Measurements from ENCODE around the gene COMMD1.

COMMD1 gene

DNA sequence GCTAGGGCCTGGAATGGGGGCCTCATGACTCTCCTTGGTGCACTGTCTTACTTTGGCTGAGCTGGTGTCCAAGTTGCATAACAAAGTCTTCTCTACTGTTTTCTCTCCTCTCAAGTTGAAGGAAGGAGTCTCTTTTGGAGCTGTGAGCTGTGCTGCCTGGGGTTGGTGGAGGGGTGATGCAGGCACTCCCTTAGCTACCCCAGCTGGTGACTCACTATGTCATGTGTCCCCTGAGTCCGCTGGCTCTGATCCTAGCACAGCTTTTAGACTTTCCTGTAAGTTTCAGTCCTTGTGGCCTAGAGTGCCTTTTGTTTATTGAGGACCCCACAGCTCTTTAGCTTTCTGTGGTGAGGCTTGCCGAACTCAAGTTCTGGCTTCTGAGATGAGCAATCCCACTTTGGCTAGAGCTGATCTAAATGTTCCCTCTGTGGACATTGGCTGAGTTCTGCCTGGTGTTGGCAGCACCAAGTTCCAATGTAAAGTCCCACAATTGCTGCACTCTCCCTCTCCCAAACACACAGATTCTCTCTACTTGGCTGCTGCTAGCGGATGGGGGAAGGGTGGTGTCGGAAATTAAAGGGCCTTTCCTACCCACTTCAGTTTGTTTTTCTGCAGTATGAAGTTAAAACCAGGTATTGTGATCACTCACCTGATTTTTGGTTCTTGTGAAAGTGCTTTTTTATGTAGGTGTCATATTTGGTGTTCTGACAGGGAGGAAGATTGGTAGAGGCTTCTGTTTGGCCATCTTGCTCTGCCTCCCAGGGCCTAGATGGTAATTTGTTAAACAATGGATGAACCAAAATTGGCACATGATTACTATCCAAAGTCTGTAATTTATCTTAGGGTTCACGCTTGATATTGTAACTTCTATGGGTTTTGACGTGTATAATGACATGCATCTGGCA lies 83.2 kb downstream of the COMMD1 start:
- ATAC-seq = no peak
- TF ChIP-seq CREB5 (CRISPR knock-in tag; IDR thresholded peaks at IDR 0.05; ENCODE audit: low read depth) (no peak), CSDC2 (CRISPR knock-in tag; IDR thresholded peaks at IDR 0.05) (no peak), ZFP3 (CRISPR knock-in tag; IDR thresholded peaks at IDR 0.05) (no peak), GLIS3 (CRISPR knock-in tag; IDR thresholded peaks at IDR 0.05) (no peak), BACH2 (CRISPR knock-in tag; IDR thresholded peaks at IDR 0.05; ENCODE audit: borderline replicate concordance) (no peak), ESRRG (CRISPR knock-in tag; IDR thresholded peaks at IDR 0.05) (no peak), TOX (CRISPR knock-in tag; IDR thresholded peaks at IDR 0.05; ENCODE audit: borderline replicate concordance) (no peak), POU6F1 (CRISPR knock-in tag; IDR thresholded peaks at IDR 0.05; ENCODE audit: borderline replicate concordance, low read depth) (no peak), RARB (CRISPR knock-in tag; IDR thresholded peaks at IDR 0.05) (no peak), ZC3H10 (CRISPR knock-in tag; IDR thresholded peaks at IDR 0.05) (no peak)
- TF ChIP-seq, protein P1, sequence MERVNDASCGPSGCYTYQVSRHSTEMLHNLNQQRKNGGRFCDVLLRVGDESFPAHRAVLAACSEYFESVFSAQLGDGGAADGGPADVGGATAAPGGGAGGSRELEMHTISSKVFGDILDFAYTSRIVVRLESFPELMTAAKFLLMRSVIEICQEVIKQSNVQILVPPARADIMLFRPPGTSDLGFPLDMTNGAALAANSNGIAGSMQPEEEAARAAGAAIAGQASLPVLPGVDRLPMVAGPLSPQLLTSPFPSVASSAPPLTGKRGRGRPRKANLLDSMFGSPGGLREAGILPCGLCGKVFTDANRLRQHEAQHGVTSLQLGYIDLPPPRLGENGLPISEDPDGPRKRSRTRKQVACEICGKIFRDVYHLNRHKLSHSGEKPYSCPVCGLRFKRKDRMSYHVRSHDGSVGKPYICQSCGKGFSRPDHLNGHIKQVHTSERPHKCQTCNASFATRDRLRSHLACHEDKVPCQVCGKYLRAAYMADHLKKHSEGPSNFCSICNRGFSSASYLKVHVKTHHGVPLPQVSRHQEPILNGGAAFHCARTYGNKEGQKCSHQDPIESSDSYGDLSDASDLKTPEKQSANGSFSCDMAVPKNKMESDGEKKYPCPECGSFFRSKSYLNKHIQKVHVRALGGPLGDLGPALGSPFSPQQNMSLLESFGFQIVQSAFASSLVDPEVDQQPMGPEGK (CRISPR knock-in tag; IDR thresholded peaks at IDR 0.05; ENCODE audit: borderline replicate concordance) = no peak

DNA sequence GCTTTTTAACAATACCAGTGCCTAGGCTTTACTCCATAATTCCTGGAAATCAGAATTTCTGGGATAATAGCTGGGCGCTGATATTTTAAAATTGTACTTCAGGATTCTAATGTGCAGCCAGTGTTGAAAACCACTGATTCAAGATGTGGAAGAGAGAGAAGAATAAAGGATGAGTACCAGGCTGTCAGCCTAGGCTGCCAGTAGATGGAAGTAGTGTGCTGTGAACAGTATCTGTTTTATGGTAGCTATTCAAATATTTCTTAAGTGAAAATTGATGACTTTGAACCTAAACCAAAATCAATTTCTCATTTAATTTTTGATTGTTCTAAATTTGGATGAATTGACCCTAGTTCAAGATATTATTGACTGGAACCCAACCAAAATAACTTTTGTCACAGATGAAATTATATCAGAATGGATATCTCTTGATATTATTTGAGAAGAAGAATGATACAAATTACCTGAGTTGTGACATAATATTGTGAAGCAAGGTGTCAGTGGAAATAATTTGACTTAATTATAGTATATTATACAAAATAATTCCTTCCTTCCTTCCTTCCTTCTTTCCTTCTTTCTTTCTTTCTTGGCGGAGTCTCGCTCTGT lies 88.0 kb downstream of the COMMD1 start:
- TF ChIP-seq ESRRG (CRISPR knock-in tag; IDR thresholded peaks at IDR 0.05) = no peak
- TF ChIP-seq, protein P2, sequence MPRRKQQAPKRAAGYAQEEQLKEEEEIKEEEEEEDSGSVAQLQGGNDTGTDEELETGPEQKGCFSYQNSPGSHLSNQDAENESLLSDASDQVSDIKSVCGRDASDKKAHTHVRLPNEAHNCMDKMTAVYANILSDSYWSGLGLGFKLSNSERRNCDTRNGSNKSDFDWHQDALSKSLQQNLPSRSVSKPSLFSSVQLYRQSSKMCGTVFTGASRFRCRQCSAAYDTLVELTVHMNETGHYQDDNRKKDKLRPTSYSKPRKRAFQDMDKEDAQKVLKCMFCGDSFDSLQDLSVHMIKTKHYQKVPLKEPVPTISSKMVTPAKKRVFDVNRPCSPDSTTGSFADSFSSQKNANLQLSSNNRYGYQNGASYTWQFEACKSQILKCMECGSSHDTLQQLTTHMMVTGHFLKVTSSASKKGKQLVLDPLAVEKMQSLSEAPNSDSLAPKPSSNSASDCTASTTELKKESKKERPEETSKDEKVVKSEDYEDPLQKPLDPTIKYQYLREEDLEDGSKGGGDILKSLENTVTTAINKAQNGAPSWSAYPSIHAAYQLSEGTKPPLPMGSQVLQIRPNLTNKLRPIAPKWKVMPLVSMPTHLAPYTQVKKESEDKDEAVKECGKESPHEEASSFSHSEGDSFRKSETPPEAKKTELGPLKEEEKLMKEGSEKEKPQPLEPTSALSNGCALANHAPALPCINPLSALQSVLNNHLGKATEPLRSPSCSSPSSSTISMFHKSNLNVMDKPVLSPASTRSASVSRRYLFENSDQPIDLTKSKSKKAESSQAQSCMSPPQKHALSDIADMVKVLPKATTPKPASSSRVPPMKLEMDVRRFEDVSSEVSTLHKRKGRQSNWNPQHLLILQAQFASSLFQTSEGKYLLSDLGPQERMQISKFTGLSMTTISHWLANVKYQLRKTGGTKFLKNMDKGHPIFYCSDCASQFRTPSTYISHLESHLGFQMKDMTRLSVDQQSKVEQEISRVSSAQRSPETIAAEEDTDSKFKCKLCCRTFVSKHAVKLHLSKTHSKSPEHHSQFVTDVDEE (CRISPR knock-in tag; IDR thresholded peaks at IDR 0.05) = no peak
- no peak for TF ChIP-seq RARB (CRISPR knock-in tag; IDR thresholded peaks at IDR 0.05)
- TF ChIP-seq ZFP3 (CRISPR knock-in tag; IDR thresholded peaks at IDR 0.05) = no peak
- ATAC-seq = peak; percentile 90

GRCh38 chr2:61994531-61994930 lies 89.1 kb downstream of the COMMD1 start:
- ATAC-seq = no peak
- TF ChIP-seq ARNTL (CRISPR knock-in tag; IDR thresholded peaks at IDR 0.05; ENCODE audit: borderline replicate concordance, low read depth) (no peak), ISL1 (CRISPR knock-in tag; IDR thresholded peaks at IDR 0.05) (no peak), TCF4 (CRISPR knock-in tag; IDR thresholded peaks at IDR 0.05; ENCODE audit: borderline replicate concordance) (no peak), ZFP3 (CRISPR knock-in tag; IDR thresholded peaks at IDR 0.05) (no peak), ZNF8 (CRISPR knock-in tag; IDR thresholded peaks at IDR 0.05) (no peak), RARB (CRISPR knock-in tag; IDR thresholded peaks at IDR 0.05) (no peak), OSR1 (CRISPR knock-in tag; IDR thresholded peaks at IDR 0.05) (no peak), ZC3H10 (CRISPR knock-in tag; IDR thresholded peaks at IDR 0.05) (no peak), GLIS3 (CRISPR knock-in tag; IDR thresholded peaks at IDR 0.05) (no peak), CSRNP3 (CRISPR knock-in tag; IDR thresholded peaks at IDR 0.05) (no peak), ZNF70 (CRISPR knock-in tag; IDR thresholded peaks at IDR 0.05) (no peak), PPARA (CRISPR knock-in tag; IDR thresholded peaks at IDR 0.05; ENCODE audit: borderline replicate concordance) (no peak), ZFP30 (CRISPR knock-in tag; IDR thresholded peaks at IDR 0.05) (no peak)
- TF ChIP-seq, protein P1 (CRISPR knock-in tag; IDR thresholded peaks at IDR 0.05; ENCODE audit: borderline replicate concordance) = no peak

Measured in SK-N-SH treated with all-trans-retinoic acid at 6 μM for 48 hours (cell line).